SU-DHL-6 (cell line): ENCODE results near the gene CLIC1.

ENCODE experiments used
- H2AFZ ChIP-seq: fragments of 200-600 bp; sonication (generic); 2 replicates; pipeline ENCODE4 v1.6.1; 2014; ENCODE audit warnings: low read depth, mild to moderate bottlenecking, moderate library complexity, mixed read lengths, antibody characterized with exemption, low read length; ENCODE audit not compliant: severe bottlenecking
- H3F3A ChIP-seq: fragments of 200-600 bp; shearing (Covaris generic); 2 replicates; pipeline ENCODE4 v1.6.0; 2016; ENCODE audit warnings: antibody characterized with exemption, mild to moderate bottlenecking; ENCODE audit not compliant: insufficient read depth
- H3K27ac ChIP-seq: fragments of 200-600 bp; sonication (generic); 2 replicates; pipeline ENCODE4 v1.5.1; 2016; ENCODE audit warnings: low read depth, mild to moderate bottlenecking, low read length, moderate library complexity, mixed read lengths
- H3K27me3 ChIP-seq: fragments of 200-600 bp; sonication (generic), shearing (Covaris generic); 2 replicates; pipeline ENCODE4 v1.6.0; 2014; ENCODE audit warnings: mild to moderate bottlenecking, low read length
- H3K36me3 ChIP-seq: fragments of 200-600 bp; sonication (generic); 2 replicates; pipeline ENCODE4 v1.6.1; 2014; ENCODE audit warnings: mild to moderate bottlenecking, low read length, mixed read lengths
- H3K4me2 ChIP-seq: fragments of 300-600, 200-600 bp; shearing (Covaris generic), sonication (generic); 2 replicates; pipeline ENCODE4 v1.6.0; 2014; ENCODE audit warnings: low read length, low read depth, mild to moderate bottlenecking; ENCODE audit not compliant: poor library complexity, severe bottlenecking
- H3K4me3 ChIP-seq: fragments of 200-600 bp; sonication (generic); 2 replicates; pipeline ENCODE4 v1.5.1; 2014; ENCODE audit warnings: antibody characterized with exemption, low read length, mild to moderate bottlenecking, mixed read lengths; ENCODE audit not compliant: insufficient read depth, poor library complexity, severe bottlenecking
- H3K79me2 ChIP-seq: fragments of 200-600 bp; sonication (generic); 2 replicates; pipeline ENCODE4 v1.6.1; 2014; ENCODE audit warnings: mild to moderate bottlenecking, low read length, moderate library complexity; ENCODE audit not compliant: insufficient read depth
- H3K9ac ChIP-seq: fragments of 200-600 bp; sonication (generic); 2 replicates; pipeline ENCODE4 v1.7.0; 2014; ENCODE audit warnings: mild to moderate bottlenecking, low read length
- H3K9me2 ChIP-seq: fragments of 200-600 bp; sonication (generic); replicated peaks from 2 replicates; pipeline ENCODE4 v1.6.1; 2014; ENCODE audit warnings: low read length; ENCODE audit not compliant: insufficient read depth
- H3K9me3 ChIP-seq: fragments of 200-600 bp; sonication (generic); 2 replicates; pipeline ENCODE4 v1.6.1; 2014; ENCODE audit warnings: low read length, mixed read lengths; ENCODE audit not compliant: insufficient read depth
- H4K20me1 ChIP-seq: fragments of 200-600 bp; sonication (generic); 2 replicates; pipeline ENCODE4 v1.6.1; 2014; ENCODE audit warnings: low read depth, mild to moderate bottlenecking, antibody characterized with exemption, low read length, moderate library complexity, mixed read lengths
- EZH2phosphoT487 ChIP-seq: fragments of 200-600 bp; sonication (generic), shearing (Covaris generic); conservative IDR thresholded peaks from 2 replicates; pipeline ENCODE4 v1.6.1; 2018; ENCODE audit warnings: mild to moderate bottlenecking, antibody characterized with exemption, low read length, moderate library complexity, mixed read lengths
- TF ChIP-seq, protein P1 (sequence below): fragments of 200-600 bp; sonication (generic); IDR thresholded peaks from one replicate; pipeline ENCODE4 v1.5.1; 2017; ENCODE audit warnings: antibody characterized with exemption, mild to moderate bottlenecking, low read length, moderate library complexity; ENCODE audit not compliant: insufficient read depth, poor library complexity, severe bottlenecking

CLIC1 gene

GRCh38 chr6:31723245-31723979 is 12.9 kb downstream of the CLIC1 start, which contains the start of gene MPIG6B:
Gene MPIG6B, plus strand, starts transcription at chr6:31723373. Its CDS starts 11 bp downstream, at chr6:31723384.
- Histone ChIP-seq H3K9me3 (no peaks in the 10 kb centered on the region), H4K20me1 (no peaks in the 10 kb centered on the region), H3K4me2 (no peak within 1 kb of the TSS), H3K27me3 (no peaks in the 10 kb centered on the region), H2AFZ (no peak within 1 kb of the TSS), H3K36me3 (no peaks in the 10 kb centered on the region), H3F3A (peaks cover 4% of the 10 kb centered on the region; the same call in 1 of the 2 replicates), H3K4me3 (no peak within 1 kb of the TSS), H3K9me2 (no peaks in the 10 kb centered on the region), H3K9ac (no peak within 1 kb of the TSS), H3K27ac (no peak within 1 kb of the TSS), H3K79me2 (no peaks in the 10 kb centered on the region)
- TF ChIP-seq, protein P1, sequence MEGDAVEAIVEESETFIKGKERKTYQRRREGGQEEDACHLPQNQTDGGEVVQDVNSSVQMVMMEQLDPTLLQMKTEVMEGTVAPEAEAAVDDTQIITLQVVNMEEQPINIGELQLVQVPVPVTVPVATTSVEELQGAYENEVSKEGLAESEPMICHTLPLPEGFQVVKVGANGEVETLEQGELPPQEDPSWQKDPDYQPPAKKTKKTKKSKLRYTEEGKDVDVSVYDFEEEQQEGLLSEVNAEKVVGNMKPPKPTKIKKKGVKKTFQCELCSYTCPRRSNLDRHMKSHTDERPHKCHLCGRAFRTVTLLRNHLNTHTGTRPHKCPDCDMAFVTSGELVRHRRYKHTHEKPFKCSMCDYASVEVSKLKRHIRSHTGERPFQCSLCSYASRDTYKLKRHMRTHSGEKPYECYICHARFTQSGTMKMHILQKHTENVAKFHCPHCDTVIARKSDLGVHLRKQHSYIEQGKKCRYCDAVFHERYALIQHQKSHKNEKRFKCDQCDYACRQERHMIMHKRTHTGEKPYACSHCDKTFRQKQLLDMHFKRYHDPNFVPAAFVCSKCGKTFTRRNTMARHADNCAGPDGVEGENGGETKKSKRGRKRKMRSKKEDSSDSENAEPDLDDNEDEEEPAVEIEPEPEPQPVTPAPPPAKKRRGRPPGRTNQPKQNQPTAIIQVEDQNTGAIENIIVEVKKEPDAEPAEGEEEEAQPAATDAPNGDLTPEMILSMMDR, result no peak
- TF ChIP-seq EZH2phosphoT487, result no peak

DNA sequence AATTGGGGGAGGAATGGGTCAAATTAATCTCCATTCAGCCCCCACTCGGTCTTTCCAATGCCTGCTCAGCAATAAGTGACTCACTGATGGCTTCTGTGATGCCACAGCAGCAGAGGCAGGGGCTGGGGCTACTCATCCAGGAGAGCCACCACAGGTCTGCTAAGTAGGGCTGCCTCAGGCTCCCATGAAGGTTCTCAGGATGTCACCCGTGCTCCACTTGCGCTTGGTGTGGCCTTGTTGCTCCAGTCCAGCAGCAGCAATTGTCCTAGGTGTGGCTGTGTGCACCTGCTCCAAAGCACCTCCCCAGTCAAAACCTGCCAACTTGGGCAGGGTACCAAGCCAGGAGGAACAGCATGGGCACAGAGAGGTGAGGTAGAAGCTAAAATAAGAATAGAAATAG is 14.2 kb downstream of the CLIC1 start:
- Histone ChIP-seq H3K9me3 (no peaks in the 10 kb centered on the region), H3K4me3 (no peak overlapping the region), H3K79me2 (no peaks in the 10 kb centered on the region), H3K36me3 (no peaks in the 10 kb centered on the region), H3K9me2 (no peaks in the 10 kb centered on the region), H2AFZ (no peak overlapping the region), H3F3A (no peaks in the 10 kb centered on the region), H3K4me2 (no peak overlapping the region), H4K20me1 (no peaks in the 10 kb centered on the region), H3K27ac (no peak overlapping the region), H3K9ac (no peak overlapping the region), H3K27me3 (no peaks in the 10 kb centered on the region)
- TF ChIP-seq, protein P1, result no peak
- TF ChIP-seq EZH2phosphoT487, result no peak

DNA sequence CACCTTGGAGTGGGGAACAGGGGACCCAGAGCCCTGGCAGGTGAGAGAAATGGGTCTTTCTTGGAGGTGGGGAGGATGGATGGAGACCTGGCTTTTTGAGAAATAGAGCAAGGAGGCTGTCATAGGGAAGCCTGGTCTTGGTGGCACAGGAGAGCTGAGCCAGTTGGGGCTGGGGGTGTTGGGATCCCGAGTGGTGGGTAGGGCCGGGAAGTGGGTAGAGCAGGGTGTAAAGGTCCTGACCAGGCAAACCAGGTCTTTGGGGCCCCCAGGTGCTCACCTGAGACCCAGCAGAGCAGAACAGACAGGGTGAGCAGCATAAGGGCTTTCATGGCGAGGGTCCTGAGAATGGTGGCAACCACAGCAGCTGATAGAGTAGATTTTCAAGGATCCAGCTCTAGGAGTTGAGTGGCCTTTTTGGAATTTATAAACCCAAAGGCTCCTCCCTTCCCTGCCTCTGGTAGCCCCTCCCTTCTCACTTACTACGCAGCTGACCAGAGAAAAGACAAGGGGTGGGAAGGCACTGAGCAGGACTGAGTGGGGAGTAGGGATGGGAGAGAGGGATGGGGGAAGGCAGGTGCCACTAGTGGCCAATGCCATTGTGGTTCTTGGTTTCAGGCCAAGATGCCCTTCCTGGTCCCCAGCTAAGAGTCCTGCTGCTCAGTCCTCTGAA is 14.8 kb downstream of the CLIC1 start, which contains the start of gene LY6G6C:
Gene LY6G6C (minus strand): TSS at position 396 of the 670 bp plus-strand sequence. CDS start 67 bp downstream, at position 329.
- H2AFZ ChIP-seq, result no peak within 1 kb of the TSS
- TF ChIP-seq EZH2phosphoT487, result no peak
- TF ChIP-seq, protein P1, result no peak
- H3F3A ChIP-seq, result no peaks in the 10 kb centered on the region
- no peak within 1 kb of the TSS for H3K4me2 ChIP-seq
- H4K20me1 ChIP-seq, result no peaks in the 10 kb centered on the region
- H3K27ac ChIP-seq, result no peak within 1 kb of the TSS
- H3K36me3 ChIP-seq, result no peaks in the 10 kb centered on the region
- no peak within 1 kb of the TSS for H3K4me3 ChIP-seq
- H3K9me3 ChIP-seq, result no peaks in the 10 kb centered on the region
- H3K79me2 ChIP-seq, result no peaks in the 10 kb centered on the region
- no peaks in the 10 kb centered on the region for H3K27me3 ChIP-seq
- H3K9me2 ChIP-seq, result no peaks in the 10 kb centered on the region
- H3K9ac ChIP-seq, result no peak within 1 kb of the TSS
